MM.1S (cell line): Measurements from ENCODE around the gene PRSS21.

ENCODE experiments used
- CTCF ChIP-seq: fragments of 300-600 bp; sonication (generic); IDR thresholded peaks from 2 replicates; pipeline ENCODE4 v1.5.1; 2016; ENCODE audit warnings: antibody characterized with exemption, low read length, mixed read lengths
- EZH2 ChIP-seq: fragments of 300-600 bp; sonication (generic); optimal IDR thresholded peaks from 2 replicates; pipeline ENCODE3; 2017; ENCODE audit warnings: low read depth, mild to moderate bottlenecking, antibody characterized with exemption, low read length, mixed read lengths

GRCh38 chr16:2806286-2806685, 10.8 kb upstream of the PRSS21 start:
- TF ChIP-seq CTCF (no peak), EZH2 (no peak)
